GM19025 (cell line): ENCODE results near the gene MDH1.
A peak's percentile ranks its signal among the peaks of the same experiment; 100 is the strongest.
"Not testable (repeated sequence)": the region's sequence is repeated elsewhere in the genome, so short reads cannot be mapped to it uniquely, and the experiment has no call there.

Experiments used
- ATAC-seq: cut with Tn5 transposase; IDR thresholded peaks from one replicate; pipeline ENCODE4 v1.9.1; 2021; ENCODE audit warnings: mild to moderate bottlenecking, low read depth, moderate library complexity; ENCODE audit not compliant: unreplicated experiment

MDH1 gene

GRCh38 chr2:63588385-63589147 is at the start of gene MDH1, which contains the start of gene WDPCP:
Gene MDH1, plus strand, starts transcription at chr2:63588963. Its CDS starts 81 bp downstream, at chr2:63589044.
Gene WDPCP, minus strand, starts transcription at chr2:63588477. Its CDS starts 206 bp downstream, at chr2:63588271.
- ATAC-seq: peak; percentile 85

- ATAC-seq: no peak
These were observed 49.2 kb upstream of the MDH1 start for GRCh38 chr2:63539416-63540162.

- no peak for ATAC-seq
These were observed 44.6 kb upstream of the MDH1 start for GRCh38 chr2:63544017-63544627.

DNA sequence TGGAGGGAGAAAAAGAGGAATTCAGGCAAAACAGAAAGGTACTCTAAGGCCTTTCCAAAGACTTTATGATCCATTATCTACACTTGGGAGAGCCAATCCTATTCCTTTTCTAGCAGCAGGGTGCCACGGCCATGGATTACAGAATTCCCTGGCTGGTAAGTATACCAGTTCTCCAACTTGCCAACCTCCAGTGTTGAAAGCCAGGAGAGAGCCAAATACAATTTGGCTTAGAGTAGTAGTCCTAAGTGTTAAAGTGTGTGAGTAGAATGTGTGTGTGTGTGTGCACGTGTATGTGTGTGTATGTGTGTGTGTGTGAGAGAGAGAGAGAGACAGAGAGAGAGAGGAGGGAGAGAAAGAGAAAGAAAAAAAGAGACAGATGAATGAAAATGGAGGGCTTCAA is 43.7 kb upstream of the MDH1 start:
- no peak for ATAC-seq

- no peak for ATAC-seq
These were observed 35.7 kb upstream of the MDH1 start for GRCh38 chr2:63553049-63553448.

- no peak for ATAC-seq
These were observed 33.5 kb upstream of the MDH1 start for GRCh38 chr2:63555299-63555698.

GRCh38 chr2:63555931-63556330 is 32.8 kb upstream of the MDH1 start:
- ATAC-seq: no peak

DNA sequence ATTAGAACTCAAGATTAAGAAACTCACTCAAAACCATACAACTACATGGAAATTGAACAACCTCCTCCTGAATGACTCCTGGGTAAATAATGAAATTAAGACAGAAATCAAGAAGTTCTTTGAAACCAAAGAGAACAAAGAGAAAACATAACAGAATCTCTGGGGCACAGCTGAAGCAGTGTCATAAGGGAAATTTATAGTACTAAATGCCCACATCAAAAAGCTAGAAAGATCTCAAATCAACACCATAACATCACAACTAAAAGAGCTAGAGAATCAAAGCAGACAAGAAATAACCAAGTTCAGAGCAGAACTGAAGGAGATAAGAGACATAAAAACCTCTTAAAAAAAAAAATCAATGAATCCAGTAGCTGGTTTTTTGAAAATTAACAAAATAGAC is 30.9 kb upstream of the MDH1 start:
- ATAC-seq: not testable (repeated sequence)

DNA sequence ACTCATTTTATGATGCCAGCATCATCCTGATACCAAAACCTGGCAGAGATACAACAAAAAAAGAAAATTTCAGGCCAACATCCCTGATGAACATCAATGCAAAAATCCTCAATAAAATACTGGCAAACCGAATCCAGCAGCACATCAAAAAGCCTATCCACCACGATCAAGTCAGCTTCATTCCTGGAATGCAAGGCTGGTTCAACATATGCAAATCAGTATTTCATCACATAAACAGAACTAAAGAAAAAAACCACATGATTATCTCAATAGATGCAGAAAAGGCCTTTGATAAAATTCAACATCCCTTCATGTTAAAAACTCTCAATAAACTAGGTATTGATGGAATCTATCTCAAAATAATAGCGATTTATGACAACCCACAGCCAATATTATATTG is 29.8 kb upstream of the MDH1 start:
- not testable (repeated sequence) for ATAC-seq

- no peak for ATAC-seq
These were observed 26.0 kb upstream of the MDH1 start for GRCh38 chr2:63562751-63563150.

- peak; percentile 82 for ATAC-seq
These were observed 19.0 kb upstream of the MDH1 start for GRCh38 chr2:63569740-63570139.

DNA sequence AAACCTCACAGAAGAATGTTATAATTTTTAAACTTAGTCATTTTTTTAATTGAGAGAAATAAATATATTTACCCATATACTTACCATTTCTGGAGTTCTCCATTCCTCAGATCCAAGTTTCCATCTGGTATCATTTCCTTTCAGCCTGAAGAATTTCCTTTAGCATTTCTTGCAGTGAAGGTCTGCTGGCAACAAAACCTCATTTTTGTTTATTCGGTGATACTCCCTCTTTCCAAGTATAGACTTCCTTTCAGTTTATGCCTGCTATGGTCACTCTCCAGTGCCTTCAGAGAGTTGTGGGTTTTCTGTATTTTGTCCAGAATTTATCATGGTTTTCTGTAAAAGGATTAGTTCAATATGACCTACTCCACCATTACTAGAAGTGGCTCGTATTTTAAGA is 17.5 kb upstream of the MDH1 start:
- no peak for ATAC-seq

GRCh38 chr2:63572001-63572400 is 16.8 kb upstream of the MDH1 start:
- ATAC-seq: no peak

GRCh38 chr2:63573026-63573425 is 15.7 kb upstream of the MDH1 start:
- ATAC-seq: not testable (repeated sequence)

DNA sequence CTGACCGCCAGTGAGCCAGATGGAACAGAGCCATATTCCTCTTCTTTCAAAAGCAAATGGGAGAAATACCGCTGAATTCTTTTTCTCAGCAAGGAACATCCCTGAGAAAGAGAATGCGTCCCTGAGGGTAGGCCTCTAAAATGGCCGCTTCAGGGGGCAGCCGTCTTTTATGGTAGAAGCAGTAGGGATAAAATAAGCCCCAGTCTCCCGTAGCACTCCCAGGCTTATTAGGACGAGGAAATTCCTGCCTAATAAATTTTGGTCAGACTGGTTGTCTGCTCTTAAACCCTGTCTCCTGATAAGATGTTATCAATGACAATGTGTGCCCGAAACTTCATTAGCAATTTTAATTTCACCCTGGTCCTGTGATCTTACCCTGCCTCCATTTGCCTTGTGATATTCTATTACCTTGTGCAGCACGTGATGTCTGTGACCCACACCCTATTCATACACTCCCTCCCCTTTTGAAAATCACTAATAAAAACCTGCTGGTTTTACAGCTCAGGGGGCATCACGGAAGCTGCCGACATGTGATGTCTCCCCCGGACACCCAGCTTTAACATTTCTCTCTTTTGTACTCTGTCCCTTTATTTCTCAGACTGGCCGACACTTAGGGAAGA is 14.9 kb upstream of the MDH1 start:
- ATAC-seq: not testable (repeated sequence)

- no peak for ATAC-seq
These were observed 12.2 kb upstream of the MDH1 start for GRCh38 chr2:63576546-63576945.

DNA sequence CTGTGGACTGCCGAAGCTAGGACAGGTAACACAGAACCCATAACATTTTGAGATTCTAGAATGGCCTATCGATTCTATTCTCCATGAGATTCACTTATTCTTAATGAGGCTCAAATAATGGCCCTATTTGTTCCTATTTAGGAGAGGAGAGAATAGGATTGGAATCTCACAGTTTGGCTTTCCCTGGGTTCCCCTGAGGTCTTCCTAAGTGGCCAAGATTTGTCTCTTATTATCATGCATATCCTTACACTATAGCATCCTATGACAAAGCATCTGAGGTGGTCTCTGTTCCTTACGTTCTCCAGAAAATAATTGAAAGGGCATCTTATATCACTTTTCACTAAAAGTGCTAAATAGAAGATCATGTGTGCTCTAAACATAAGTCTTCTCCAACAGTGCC is 10.0 kb upstream of the MDH1 start:
- no peak for ATAC-seq

GRCh38 chr2:63580651-63581297 is 8.0 kb upstream of the MDH1 start:
- no peak for ATAC-seq

- no peak for ATAC-seq
These were observed 7.3 kb upstream of the MDH1 start for GRCh38 chr2:63581298-63581961.

DNA sequence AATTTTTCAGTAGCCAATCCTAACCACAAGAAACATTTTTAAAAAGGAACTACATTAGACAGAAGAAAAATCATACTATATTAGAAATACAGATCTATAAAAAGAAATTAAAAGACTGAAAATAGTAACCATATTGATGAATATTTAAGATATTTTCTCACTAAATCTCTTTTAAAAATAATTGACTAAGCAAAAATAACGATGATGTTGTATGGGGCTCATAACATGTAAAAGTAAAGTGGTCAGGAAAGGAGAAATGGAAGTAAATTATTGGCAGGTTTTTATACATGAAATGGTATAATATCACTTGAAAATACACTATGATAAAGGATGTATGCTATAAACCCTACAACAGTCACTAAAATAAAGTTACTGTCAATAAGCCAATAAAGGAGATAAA is 5.9 kb upstream of the MDH1 start:
- no peak for ATAC-seq
